ENCODE data around the gene PRKD2. TPM values are rescaled to one million over a fixed set of nuclear protein-coding genes. Genes with fewer than 3 reads are reported as not detected.
A peak's percentile ranks its signal among the peaks of the same experiment; 100 is the strongest.

The PRKD2 gene
- total and polyA plus RNA-seq, 11 donors, result 8.4 to 32.8 (median 12.1) TPM

DNA sequence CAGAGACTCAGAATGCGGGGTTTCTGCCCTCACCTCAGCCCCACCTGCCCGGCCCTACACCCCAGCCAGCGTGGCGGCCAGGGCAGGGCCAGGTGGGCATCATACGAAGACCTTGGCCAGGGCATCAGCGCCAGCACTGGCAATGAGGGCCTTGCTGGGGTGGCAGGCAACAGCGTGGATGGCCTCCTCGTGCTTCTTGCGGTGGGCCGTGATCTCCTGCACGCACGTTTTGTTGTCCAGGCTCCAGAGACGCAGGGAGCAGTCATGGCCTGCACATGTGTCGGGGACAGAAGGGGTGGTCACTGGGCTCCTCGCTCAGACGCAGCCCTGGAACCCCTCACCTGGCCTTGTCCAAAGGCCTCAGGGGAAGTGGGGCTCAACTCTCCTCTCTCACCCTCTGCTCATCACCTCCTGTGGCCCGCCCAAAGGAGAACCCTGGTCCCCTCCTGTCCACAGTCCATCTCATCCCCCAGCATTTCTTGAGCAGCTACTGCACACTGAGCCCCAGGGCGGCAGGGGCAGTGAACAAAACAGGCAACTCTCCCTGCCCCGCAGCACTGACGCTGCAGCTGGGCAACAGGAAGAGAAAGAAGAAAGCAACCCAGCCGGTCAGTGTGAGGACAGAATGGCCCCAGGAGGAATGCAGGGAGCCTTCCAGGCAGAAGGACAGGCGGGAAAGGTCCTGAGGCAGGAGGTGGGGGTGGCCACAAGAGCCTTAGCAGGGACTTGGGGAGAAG, 3.8 kb upstream of the PRKD2 start:
- Histone ChIP-seq H3K36me3 (peaks cover 2 to 64% (median 61%) of the 10 kb centered on the region in 9 donors), H3K4me3 (no peak overlapping the region), H3K4me1 (peaks cover 0 to 25% (median 16%) of the 10 kb centered on the region in 12 donors), H3K27me3 (no peaks in the 10 kb centered on the region), H3K27ac (peak overlapping the region in 1 of 12 donors; percentile 42), H3K9me3 (no peaks in the 10 kb centered on the region)
- peak in 1 of 5 donors; percentile 51 for DNase-seq
- TF ChIP-seq, protein P1, sequence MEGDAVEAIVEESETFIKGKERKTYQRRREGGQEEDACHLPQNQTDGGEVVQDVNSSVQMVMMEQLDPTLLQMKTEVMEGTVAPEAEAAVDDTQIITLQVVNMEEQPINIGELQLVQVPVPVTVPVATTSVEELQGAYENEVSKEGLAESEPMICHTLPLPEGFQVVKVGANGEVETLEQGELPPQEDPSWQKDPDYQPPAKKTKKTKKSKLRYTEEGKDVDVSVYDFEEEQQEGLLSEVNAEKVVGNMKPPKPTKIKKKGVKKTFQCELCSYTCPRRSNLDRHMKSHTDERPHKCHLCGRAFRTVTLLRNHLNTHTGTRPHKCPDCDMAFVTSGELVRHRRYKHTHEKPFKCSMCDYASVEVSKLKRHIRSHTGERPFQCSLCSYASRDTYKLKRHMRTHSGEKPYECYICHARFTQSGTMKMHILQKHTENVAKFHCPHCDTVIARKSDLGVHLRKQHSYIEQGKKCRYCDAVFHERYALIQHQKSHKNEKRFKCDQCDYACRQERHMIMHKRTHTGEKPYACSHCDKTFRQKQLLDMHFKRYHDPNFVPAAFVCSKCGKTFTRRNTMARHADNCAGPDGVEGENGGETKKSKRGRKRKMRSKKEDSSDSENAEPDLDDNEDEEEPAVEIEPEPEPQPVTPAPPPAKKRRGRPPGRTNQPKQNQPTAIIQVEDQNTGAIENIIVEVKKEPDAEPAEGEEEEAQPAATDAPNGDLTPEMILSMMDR (IDR thresholded peaks at IDR 0.05), result no peak
- TF ChIP-seq POLR2A (IDR thresholded peaks at IDR 0.05), result no peak
- ATAC-seq, result no peak
- WGBS, 4 donors, result 87 to 94% (median 91%) methylated on average over 10 to 22 of the region's 22 CpGs
- intact Hi-C loops (cut with DNase I), result no loop called here

DNA sequence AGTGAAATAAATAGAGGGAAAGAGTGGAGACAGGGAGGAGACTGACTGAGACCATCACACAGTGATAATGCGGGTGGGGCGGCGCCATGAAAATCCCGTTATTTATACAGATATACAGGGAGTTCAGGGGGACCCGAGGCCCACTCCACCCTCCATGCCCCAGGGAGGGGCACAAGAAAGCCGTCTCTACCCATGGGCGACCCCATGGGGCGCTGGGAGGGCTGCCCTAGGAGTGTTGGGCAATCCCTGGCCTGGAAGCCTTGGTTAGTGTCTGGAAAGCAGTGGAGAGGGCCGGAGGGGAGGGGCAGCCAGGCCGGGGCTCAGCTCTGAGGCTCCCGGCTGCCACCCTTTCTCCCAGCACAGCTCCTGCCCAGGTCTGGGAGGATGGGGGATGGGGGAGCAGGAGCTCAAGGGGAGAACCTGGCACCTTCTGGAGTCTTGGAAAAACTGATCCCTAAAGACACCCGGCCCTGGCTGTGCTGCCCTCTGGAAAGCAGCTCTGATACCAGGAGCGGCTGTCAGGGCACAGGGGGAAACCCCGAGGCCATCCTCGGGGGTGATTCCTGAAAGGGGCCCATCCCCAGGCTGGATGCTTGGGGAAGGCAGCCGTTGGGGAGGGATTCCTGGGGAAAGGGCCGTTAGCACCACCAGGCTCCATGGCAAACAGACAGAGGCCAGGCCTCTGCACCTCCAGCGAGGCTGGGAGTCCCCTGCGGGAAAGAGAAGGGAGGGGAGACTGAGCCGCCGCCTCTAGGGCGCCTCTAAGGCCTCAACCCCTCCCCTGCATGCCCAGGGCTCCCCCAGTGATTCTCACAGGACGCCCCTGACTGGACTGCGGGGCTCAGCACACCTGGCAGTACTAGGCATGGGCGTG, 3.0 kb upstream of the PRKD2 start:
- intact Hi-C loops (cut with DNase I), result no loop called here
- no peaks in the 10 kb centered on the region for H3K27me3 ChIP-seq
- H3K4me3 ChIP-seq, result no peak overlapping the region
- peaks cover 0 to 33% (median 24%) of the 10 kb centered on the region in 12 donors for H3K4me1 ChIP-seq
- TF ChIP-seq POLR2A (IDR thresholded peaks at IDR 0.05), result no peak
- TF ChIP-seq, protein P1 (IDR thresholded peaks at IDR 0.05), result no peak
- ATAC-seq (no peak), DNase-seq (peak in 1 of 5 donors; percentile 47)
- H3K36me3 ChIP-seq, result peaks cover 2 to 56% (median 53%) of the 10 kb centered on the region in 9 donors
- 80 to 85% (median 85%) methylated on average over 19 to 25 of the region's 25 CpGs for WGBS, 4 donors
- H3K27ac ChIP-seq, result peak overlapping the region in 3 of 12 donors; percentile 18 to 93 (median 42)
- H3K9me3 ChIP-seq, result no peaks in the 10 kb centered on the region

DNA sequence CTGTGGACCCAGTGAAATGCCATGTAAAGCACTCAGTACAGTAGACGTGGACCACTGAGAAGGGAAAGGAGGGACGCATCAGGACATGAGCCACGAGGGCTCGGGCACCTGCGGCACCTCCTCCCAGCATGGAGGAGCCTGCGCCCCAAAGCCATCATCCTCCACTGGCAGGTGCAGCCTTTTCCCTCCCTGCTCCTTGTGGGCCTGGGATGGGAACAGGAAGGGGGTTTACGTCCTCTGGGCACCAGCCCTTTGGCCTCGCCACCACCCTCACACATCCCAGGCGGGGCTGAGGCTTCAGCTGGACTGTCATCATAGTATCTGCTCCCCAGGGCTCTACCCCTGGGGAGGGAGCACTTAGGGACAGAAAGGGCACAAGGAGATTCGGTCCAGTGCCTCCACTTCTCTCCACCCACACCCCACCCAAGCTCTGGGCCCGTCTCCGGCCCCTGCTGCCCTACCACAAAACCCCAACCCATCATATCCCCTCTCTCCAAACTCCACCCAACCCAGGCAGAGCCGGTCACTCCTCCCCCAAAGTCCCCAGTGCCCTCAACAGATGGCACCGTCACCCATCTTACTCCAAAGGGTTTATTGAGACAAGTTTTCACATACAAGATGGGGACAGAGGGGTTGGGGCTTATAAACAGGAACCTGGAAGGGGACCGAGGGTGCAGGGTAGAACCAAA, 2.2 kb upstream of the PRKD2 start:
- ATAC-seq (no peak), DNase-seq (peak in 1 of 5 donors; percentile 41)
- peaks cover 2 to 49% (median 45%) of the 10 kb centered on the region in 9 donors for H3K36me3 ChIP-seq
- H3K4me3 ChIP-seq, result no peak overlapping the region
- H3K27me3 ChIP-seq, result no peaks in the 10 kb centered on the region
- H3K9me3 ChIP-seq, result no peaks in the 10 kb centered on the region
- H3K4me1 ChIP-seq, result peaks cover 0 to 39% (median 27%) of the 10 kb centered on the region in 12 donors
- intact Hi-C loops (cut with DNase I), result no loop called here
- peak overlapping the region in 10 of 12 donors; percentile 5 to 96 (median 92) for H3K27ac ChIP-seq
- WGBS, 4 donors, result 79 to 85% (median 83%) methylated on average over 14 to 15 of the region's 15 CpGs
- TF ChIP-seq POLR2A (IDR thresholded peaks at IDR 0.05), result no peak
- TF ChIP-seq, protein P1 (IDR thresholded peaks at IDR 0.05), result no peak

All from heart left ventricle (tissue), 16 donors.